Esophagus muscularis mucosa (tissue), 4 donors: ENCODE data around the gene IMPDH2.

Experiments
- EP300 ChIP-seq: sonication (generic); formaldehyde crosslinking; IDR thresholded peaks from one replicate; pipeline ENCODE4 v1.6.1; 2017; ENCODE audit warnings: antibody characterized with exemption
- POLR2A ChIP-seq: fragments of 450-650 bp; IDR thresholded peaks from one replicate; pipeline ENCODE4 v1.6.1; 2017; ENCODE audit warnings: antibody characterized with exemption, moderate library complexity, mild to moderate bottlenecking, low read depth
- POLR2AphosphoS5 ChIP-seq, 2 donors: sonication (generic); formaldehyde crosslinking; IDR thresholded peaks; one replicate each; pipeline ENCODE4 v1.6.1; 2017; ENCODE audit warnings: antibody characterized with exemption in 2 of 2
- TF ChIP-seq, protein P1 (sequence below), 3 experiments: fragments of 200-600 bp in 2 of 3; fragments of 450-650 bp in 1 of 3; sonication (generic) in 2 of 3; IDR thresholded peaks; one replicate each; pipeline ENCODE4 v1.5.1; 2017 to 2019; ENCODE audit warnings: antibody characterized with exemption in 3 of 3, mild to moderate bottlenecking in 2 of 3, moderate library complexity in 1 of 3

DNA sequence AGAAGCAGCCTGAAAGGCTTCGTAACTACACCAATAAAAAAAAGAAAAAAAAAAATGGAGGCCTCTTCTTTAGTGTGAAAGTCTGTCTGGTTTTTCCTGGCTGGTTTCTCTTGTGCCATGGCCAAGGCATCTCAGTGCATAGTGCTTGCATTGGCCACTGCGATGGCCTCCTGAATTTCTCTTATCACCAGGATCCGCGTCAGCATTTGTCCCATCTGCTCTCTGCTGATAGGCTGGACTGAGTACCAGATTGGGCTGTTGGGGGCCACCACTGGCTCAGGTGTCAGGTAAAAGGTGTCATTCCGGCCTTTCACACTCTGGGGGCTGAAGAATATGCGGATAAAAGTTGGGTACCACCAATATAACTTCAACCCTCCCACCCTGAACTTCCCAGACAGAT is 1.1 kb upstream of the IMPDH2 start:
- TF ChIP-seq POLR2A (no peak), EP300 (no peak), POLR2AphosphoS5 (IDR thresholded peaks at IDR 0.05) (no peak)
- TF ChIP-seq, protein P1, sequence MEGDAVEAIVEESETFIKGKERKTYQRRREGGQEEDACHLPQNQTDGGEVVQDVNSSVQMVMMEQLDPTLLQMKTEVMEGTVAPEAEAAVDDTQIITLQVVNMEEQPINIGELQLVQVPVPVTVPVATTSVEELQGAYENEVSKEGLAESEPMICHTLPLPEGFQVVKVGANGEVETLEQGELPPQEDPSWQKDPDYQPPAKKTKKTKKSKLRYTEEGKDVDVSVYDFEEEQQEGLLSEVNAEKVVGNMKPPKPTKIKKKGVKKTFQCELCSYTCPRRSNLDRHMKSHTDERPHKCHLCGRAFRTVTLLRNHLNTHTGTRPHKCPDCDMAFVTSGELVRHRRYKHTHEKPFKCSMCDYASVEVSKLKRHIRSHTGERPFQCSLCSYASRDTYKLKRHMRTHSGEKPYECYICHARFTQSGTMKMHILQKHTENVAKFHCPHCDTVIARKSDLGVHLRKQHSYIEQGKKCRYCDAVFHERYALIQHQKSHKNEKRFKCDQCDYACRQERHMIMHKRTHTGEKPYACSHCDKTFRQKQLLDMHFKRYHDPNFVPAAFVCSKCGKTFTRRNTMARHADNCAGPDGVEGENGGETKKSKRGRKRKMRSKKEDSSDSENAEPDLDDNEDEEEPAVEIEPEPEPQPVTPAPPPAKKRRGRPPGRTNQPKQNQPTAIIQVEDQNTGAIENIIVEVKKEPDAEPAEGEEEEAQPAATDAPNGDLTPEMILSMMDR (IDR thresholded peaks at IDR 0.05) = no peak
